T-helper 22 cell (primary cell): ENCODE results near the gene ST7.

Experiments
- DNase-seq: peaks from one replicate; pipeline ENCODE4 v3.0.0-alpha.2; 2020; ENCODE audit warnings: low read depth

ST7 gene

GRCh38 chr7:117067340-117067739, 114.0 kb downstream of the ST7 start:
- no peak for DNase-seq

- DNase-seq = no peak
Measured at GRCh38 chr7:117068511-117069145, 115.3 kb downstream of the ST7 start.

DNA sequence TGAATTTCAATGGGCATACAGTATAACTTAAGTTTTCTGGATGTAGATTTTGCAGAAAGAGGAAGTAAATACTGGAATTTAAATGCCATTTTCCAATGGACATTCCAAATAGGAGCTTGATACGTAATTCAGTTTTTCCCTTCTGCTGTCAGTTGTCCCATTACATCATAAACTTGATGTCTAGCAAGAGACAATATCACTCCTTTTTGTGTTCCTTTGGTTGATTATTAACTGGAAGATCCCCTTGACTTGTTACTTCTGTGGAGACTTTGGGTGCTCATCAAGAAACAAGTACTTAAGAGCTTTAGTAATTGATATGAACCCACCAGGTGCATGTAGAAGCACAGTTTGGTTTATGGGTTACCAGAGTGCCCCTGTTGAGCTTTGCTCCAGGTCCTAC, 116.1 kb downstream of the ST7 start:
- no peak for DNase-seq

GRCh38 chr7:117071551-117071950, 118.2 kb downstream of the ST7 start:
- DNase-seq = no peak

DNA sequence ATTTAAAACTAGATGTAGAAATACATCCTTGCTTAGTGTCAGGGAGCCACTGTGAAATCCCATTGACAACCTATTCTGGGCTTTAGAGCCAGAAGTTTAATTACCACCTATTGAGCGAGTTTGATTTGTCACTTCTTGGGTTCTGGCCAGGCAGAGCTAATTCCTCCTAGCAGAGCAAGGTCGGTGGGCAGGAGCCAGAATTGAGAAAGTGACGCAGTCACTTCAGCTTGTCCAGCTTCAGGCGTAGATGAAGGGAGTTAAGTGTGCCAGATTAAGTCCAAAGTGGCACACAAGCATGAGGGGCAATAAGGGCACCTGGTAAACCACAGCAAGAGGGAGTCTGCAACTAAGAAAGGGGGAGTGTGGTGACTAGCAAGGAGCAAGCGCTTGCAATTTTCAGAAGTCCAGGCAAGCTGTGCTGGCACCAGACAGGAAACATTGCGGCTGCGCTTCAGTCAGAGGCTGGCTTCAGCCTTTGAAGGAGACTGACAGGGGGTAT, 119.4 kb downstream of the ST7 start:
- DNase-seq = no peak

DNA sequence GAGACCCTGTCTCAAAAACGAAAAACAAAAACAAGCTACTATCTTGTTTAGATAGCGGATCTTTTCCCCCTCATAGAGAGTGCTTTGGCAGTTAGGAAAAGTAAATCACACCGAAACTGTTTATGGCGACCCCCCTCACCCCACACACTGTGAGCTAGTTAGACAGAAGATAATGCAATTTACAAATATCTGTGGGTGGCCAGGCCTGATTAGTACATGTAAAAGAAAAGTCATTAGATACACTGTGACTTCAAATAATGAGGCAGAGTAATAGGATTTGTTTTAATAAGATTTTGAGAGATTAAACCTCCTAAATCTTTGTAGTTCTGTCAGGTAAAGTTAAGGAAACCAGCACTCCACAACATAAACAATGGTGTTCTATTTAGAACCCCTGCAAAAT, 121.1 kb downstream of the ST7 start:
- DNase-seq = no peak

DNA sequence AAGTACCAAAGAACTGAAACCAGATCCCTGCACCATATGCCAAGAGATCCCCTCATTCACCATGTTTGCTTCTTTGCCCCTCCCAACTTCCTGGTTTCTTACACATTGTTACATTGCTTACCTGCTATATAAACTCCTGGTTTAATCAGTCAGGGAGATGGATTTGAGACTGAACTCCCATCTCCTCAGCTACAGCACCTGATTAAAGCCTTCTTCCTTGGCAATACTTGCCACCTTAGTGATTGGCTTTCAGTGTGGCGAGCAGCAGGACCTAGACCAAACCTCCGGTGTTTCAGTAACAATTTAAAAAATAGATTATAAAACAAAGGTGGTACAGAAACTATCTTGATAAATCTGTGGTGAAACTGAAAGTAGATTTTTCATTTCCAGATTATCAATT, 122.6 kb downstream of the ST7 start:
- no peak for DNase-seq

DNA sequence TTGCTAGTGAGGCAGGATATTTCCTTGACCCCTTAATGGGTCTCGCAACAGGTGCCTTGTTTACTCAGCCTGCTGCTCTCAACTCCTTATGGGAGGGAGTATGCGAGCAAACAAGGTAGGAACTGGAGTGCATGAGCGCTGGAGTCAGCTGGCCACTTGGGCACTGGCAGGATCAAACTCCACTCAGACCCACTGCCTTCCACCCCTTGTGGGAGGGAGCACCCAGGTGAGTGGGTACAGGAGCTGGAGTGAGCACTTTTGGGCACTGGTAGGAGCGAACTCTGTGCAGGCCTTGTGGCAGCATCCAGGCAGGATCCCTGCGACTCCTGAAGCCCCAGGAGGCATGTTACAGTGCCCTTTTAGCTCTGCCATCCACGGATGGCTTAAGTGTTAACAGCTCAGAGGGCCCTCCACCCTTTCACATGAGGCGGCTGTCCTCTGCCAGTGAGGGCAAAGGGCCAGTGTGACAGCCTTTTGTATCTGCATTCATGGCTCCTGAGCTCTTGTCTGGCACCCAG, 123.2 kb downstream of the ST7 start:
- DNase-seq = no peak

- no peak for DNase-seq
Measured at GRCh38 chr7:117077658-117078057, 124.4 kb downstream of the ST7 start.

DNA sequence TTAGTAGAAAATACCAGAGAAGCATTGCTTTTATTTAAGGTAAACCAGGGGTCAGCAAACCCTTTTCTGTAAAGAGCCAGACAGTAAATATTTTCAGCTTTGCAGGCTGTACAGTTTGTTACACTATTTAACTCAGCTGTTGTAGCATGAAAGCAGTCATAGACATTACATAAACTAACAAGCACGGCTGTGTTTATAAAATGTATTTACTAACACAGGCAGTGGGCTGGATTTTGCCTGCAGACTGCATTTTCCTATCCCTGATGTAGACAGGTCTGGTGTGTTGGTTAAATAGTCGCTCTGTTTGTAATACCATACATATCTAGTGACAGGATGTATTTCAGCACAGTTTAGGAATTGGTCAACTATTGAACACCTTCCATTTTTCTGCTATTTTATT, 129.3 kb downstream of the ST7 start:
- DNase-seq = no peak

DNA sequence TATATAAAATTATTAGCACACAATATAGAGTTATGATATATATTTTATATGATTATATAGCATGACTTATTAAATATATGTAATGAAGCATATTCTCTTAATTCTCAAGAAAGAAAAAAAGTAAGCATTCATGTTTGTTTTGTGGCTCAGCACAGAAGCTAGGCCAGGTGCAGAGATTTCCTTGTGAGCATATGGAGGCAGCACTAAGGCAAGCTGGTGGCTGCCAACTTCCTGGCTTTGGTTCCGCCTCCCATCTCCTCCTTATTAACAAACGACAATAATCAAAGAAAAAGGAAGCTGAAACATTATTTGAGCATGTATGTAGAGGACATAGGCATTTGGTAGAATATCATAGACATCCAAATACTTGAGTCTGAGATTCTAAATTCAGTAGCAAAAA, 130.3 kb downstream of the ST7 start:
- DNase-seq = no peak

GRCh38 chr7:117084286-117084685, 131.0 kb downstream of the ST7 start:
- no peak for DNase-seq

DNA sequence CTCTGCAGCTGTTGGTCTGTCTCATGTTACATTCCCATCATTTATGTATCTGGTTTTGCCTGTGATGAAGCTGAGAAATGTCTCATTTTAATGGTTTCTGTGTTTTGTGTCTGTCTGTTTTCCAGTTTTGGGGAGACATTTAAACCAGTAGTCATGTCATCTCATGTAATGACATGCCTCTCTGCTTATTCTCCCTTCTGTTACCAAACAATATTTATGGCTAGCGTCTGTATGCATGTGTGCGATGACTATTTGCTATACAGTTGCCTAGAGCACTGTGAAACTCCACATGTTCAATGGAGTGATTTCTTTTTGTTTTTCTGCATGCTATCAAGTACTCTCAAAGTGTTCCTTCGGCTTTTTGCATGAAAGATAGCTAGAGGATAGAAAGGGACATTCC, 132.0 kb downstream of the ST7 start:
- DNase-seq = no peak

DNA sequence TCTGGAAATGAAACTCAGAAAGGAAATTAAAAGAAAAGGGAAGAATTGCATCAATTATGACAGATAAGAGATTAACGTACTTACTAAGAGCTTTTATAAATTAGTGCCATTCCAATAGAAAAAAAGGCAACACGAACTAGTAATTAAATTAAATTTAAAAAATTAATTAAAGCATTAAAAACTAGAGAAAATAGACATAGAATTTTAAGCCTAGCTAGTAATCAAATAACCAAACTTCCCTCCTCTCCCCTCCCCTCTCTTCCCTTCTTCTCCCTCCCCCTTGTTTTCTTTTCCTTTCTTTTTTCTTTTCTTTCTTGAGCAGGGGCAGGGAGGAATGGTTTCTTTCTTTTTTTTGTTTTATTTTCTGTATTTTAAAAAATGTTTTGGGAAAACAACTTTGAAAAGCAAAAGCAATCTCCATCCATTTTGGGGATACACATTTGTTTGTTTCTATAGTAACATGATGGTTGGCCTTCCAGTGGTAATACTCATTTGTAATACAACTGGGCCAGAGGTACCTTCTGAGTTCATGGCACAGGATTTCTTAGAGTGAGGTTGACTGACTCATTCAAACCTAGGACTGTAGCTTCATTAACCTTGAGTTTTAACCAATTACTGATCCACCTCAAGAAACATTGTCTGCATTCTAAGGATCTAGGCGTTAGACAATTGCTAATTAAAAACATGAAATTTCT, 132.6 kb downstream of the ST7 start:
- no peak for DNase-seq

GRCh38 chr7:117086788-117087187, 133.5 kb downstream of the ST7 start:
- no peak for DNase-seq

DNA sequence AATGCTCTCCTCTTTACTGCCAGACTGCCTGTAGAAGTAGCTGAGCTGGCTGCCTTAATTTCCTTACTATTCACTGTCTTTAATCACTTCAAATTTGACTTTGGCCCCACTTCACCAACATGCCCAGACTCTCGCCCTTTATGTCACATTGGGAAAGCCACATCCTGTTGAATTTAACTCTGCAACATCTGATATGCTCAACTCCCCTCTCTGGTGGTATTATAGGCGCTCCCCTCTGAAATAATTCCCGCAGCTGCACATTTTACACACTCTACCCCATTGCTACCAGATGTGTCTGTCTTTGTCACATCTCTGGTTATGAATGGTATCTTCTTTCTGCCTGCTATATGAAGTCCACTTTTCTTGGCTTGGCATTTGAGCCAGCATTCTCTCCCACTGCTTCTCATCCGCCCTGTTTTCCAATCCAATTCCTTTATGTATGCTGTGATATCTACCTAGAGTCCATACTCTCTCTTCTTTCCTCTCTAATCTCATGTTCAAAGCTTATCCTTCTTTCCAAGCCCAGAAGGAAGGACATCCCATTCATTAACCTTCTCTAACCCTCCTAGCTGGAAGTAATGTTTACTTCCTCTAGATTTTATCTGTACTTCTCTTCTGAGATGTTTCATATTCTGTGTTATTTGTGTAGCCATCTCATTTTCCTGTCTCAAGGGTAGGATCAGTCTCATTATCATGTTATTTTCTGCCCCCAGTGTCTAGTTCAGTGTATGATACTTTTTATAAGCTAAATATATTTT, 134.5 kb downstream of the ST7 start:
- DNase-seq = no peak

GRCh38 chr7:117088623-117089194, 135.4 kb downstream of the ST7 start:
- no peak for DNase-seq

GRCh38 chr7:117090791-117091190, 137.5 kb downstream of the ST7 start:
- DNase-seq = no peak

- no peak for DNase-seq
Measured at GRCh38 chr7:117091721-117092120, 138.4 kb downstream of the ST7 start.

DNA sequence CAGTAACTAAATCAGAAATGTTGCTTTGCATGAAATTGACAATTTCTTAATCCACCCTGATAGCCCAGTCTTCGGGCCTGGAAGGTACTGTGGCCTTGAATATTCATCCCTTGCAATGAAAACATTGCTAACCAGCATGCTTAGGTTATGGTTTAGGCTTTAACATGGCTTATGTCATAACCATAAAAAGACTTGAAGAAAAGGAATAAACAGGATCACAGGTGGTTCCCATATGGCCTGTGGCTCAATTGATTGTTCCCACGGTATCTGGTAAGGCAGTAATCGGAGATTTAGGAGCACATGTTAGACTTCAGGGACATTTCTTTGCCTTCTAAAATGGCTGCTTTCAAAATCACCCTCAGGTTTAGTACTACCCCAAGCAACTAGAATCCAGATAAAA, 139.5 kb downstream of the ST7 start:
- DNase-seq = no peak

- DNase-seq = no peak
Measured at GRCh38 chr7:117094457-117094856, 141.2 kb downstream of the ST7 start.

DNA sequence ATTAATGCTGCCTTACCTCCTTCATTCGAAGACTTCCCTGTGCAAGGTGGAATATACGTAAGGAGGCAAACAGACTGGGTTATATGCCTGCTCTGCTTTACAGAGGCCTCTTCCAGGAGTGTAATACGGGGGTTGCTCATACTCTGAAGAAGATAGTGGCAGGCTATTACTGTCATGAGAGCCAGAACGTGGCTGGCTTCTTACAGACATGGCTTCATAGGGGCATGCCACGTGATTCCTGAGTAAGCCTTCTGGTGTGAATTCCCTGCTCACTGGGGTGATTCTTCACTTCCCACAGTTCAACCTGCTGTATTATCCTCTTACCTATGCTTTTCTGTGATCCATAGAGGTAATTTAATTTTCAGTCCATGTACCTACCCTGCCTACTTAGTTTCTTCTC, 141.8 kb downstream of the ST7 start:
- no peak for DNase-seq

DNA sequence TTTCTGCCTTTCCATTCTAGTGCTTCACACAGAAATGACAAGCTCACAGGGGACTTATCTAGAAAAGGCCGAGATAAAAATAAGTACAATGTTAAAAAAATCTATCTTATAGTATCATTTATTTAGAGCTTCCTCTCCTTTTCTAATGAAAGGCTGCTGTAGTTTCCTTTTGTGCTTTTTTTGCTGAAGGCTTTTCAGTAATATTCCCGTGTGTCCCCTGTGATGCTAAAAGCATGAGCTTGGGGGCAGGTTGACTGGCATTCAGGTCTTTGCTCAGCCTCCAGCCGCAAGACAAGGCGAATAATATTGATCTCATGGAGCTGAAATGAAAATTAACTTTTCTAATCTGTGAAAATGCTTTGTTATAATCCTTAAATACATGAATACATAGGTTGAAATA, 143.0 kb downstream of the ST7 start:
- no peak for DNase-seq
